Ishikawa (cell line): Measurements from ENCODE around the gene IL36G.

ENCODE experiments used
- CEBPB ChIP-seq: IDR thresholded peaks from 2 replicates; pipeline ENCODE4 v1.6.1; 2012
- CREB1 ChIP-seq: IDR thresholded peaks from 2 replicates; pipeline ENCODE4 v1.6.1; 2012; ENCODE audit warnings: low read depth
- EGR1 ChIP-seq: IDR thresholded peaks from 2 replicates; pipeline ENCODE4 v1.6.1; 2012
- EP300 ChIP-seq: IDR thresholded peaks from 2 replicates; pipeline ENCODE4 v1.6.1; 2012; ENCODE audit warnings: borderline replicate concordance
- FOXM1 ChIP-seq: IDR thresholded peaks from 2 replicates; pipeline ENCODE4 v1.6.1; 2012; ENCODE audit warnings: low read depth, borderline replicate concordance
- MAX ChIP-seq: IDR thresholded peaks from 2 replicates; pipeline ENCODE4 v1.6.1; 2012
- NFIC ChIP-seq: IDR thresholded peaks from 2 replicates; pipeline ENCODE4 v1.6.1; 2012
- REST ChIP-seq: IDR thresholded peaks from 2 replicates; pipeline ENCODE4 v1.6.1; 2012; ENCODE audit warnings: low read depth, mild to moderate bottlenecking
- TAF1 ChIP-seq: IDR thresholded peaks from 2 replicates; pipeline ENCODE4 v1.6.1; 2012; ENCODE audit warnings: low read depth, mild to moderate bottlenecking
- TCF12 ChIP-seq: IDR thresholded peaks from 2 replicates; pipeline ENCODE4 v1.6.1; 2012; ENCODE audit warnings: low read depth
- TEAD4 ChIP-seq: IDR thresholded peaks from 2 replicates; pipeline ENCODE4 v1.6.1; 2012
- USF1 ChIP-seq: IDR thresholded peaks from 2 replicates; pipeline ENCODE4 v1.6.1; 2012
- YY1 ChIP-seq: IDR thresholded peaks from 2 replicates; pipeline ENCODE4 v1.6.1; 2012; ENCODE audit warnings: low read depth

GRCh38 chr2:112962308-112963175 is 15.3 kb upstream of the IL36G start:
- no peak for TF ChIP-seq REST
- no peak for TF ChIP-seq FOXM1
- no peak for TF ChIP-seq CREB1
- TF ChIP-seq USF1: no peak
- TF ChIP-seq TAF1: no peak
- no peak for TF ChIP-seq EP300
- no peak for TF ChIP-seq TEAD4
- TF ChIP-seq YY1: no peak
- TF ChIP-seq CEBPB: no peak
- TF ChIP-seq TCF12: no peak
- no peak for TF ChIP-seq MAX
- TF ChIP-seq EGR1: no peak
- no peak for TF ChIP-seq NFIC
